Medulla oblongata (tissue), 1 donor: Measurements from ENCODE around the gene RASSF8.

ENCODE experiments used
- DNase-seq: peaks from one replicate; pipeline ENCODE4 v3.0.0-alpha.2; 2015; ENCODE audit errors: extremely low spot score

The RASSF8 gene

GRCh38 chr12:25992026-25992782, 33.7 kb downstream of the RASSF8 start:
- no peak for DNase-seq

GRCh38 chr12:25993901-25994651, 35.6 kb downstream of the RASSF8 start:
- DNase-seq, result no peak

- DNase-seq, result no peak
Observed at GRCh38 chr12:25994901-25995625, 36.6 kb downstream of the RASSF8 start.

- DNase-seq, result no peak
Observed at GRCh38 chr12:25995906-25996305, 37.4 kb downstream of the RASSF8 start.

GRCh38 chr12:25996677-25997076, 38.2 kb downstream of the RASSF8 start:
- DNase-seq, result no peak

- no peak for DNase-seq
Observed at GRCh38 chr12:25997201-25997963, 38.9 kb downstream of the RASSF8 start.

- DNase-seq, result no peak
Observed at GRCh38 chr12:26000898-26001297, 42.4 kb downstream of the RASSF8 start.

- DNase-seq, result no peak
Observed at GRCh38 chr12:26001530-26001929, 43.0 kb downstream of the RASSF8 start.

- DNase-seq, result no peak
Observed at GRCh38 chr12:26003065-26003464, 44.6 kb downstream of the RASSF8 start.

- DNase-seq, result no peak
Observed at GRCh38 chr12:26007566-26007965, 49.1 kb downstream of the RASSF8 start.

GRCh38 chr12:26009593-26009992, 51.1 kb downstream of the RASSF8 start:
- DNase-seq, result no peak

- no peak for DNase-seq
Observed at GRCh38 chr12:26010293-26010821, 51.9 kb downstream of the RASSF8 start.

GRCh38 chr12:26011099-26011498, 52.6 kb downstream of the RASSF8 start:
- DNase-seq, result no peak

- no peak for DNase-seq
Observed at GRCh38 chr12:26014085-26014484, 55.6 kb downstream of the RASSF8 start.

- no peak for DNase-seq
Observed at GRCh38 chr12:26016516-26016915, 58.0 kb downstream of the RASSF8 start.

GRCh38 chr12:26017484-26018211, 59.2 kb downstream of the RASSF8 start:
- peak; percentile 65 for DNase-seq

- DNase-seq, result no peak
Observed at GRCh38 chr12:26018926-26019325, 60.4 kb downstream of the RASSF8 start.

GRCh38 chr12:26021534-26021933, 63.1 kb downstream of the RASSF8 start:
- DNase-seq, result no peak

GRCh38 chr12:26022043-26022442, 63.6 kb downstream of the RASSF8 start:
- no peak for DNase-seq

- no peak for DNase-seq
Observed at GRCh38 chr12:26026713-26027112, 68.2 kb downstream of the RASSF8 start.

GRCh38 chr12:26027401-26027800, 68.9 kb downstream of the RASSF8 start:
- no peak for DNase-seq
